A549 treated with ZK216348 at 1 μM for 4 hours (cell line): Measurements from ENCODE around the gene MCRS1. TPM values are rescaled to one million over a fixed set of nuclear protein-coding genes. Genes with fewer than 3 reads are reported as not detected.

Source experiments
- total RNA-seq: library from RNA; stranded (reverse); fragments of 200-300 nt; extraction: Qiagen RNA extraction; gene quantifications from 5 replicates; pipeline ENCODE4 v1.2.3, GENCODE V29; 2022; ENCODE audit warnings: low read depth

Gene MCRS1
- total RNA-seq: 48.6 to 69.1 TPM (median 67.9 TPM) in 5 replicates

GRCh38 chr12:49567611-49568441, at the start of gene MCRS1:
MCRS1 (minus strand) TSS chr12:49568142; CDS start chr12:49566731, 1,411 bp downstream.

GRCh38 chr12:49605539-49605938, 37.6 kb upstream of the MCRS1 start, which contains the start of gene FAM186B:
FAM186B (minus strand) TSS chr12:49605639; CDS start chr12:49605477, 162 bp downstream.

GRCh38 chr12:49538510-49539403, 29.2 kb downstream of the MCRS1 start, which contains the start of gene KCNH3:
KCNH3 (plus strand) TSS chr12:49539030; CDS start chr12:49539417, 387 bp downstream.

Other genes with a start within 250 kb of the MCRS1 start
- 75.1 to 98.9 TPM (median 85.1 TPM) in 5 replicates for gene TROAP, start 244.9 kb downstream of the MCRS1 start, total RNA-seq
- 3.8 to 7.6 TPM (median 6.4 TPM) in 5 replicates for gene C1QL4, start 231.0 kb downstream of the MCRS1 start, total RNA-seq
- 15.2 to 21.5 TPM (median 21.0 TPM) in 5 replicates for gene DNAJC22, start 221.3 kb downstream of the MCRS1 start, total RNA-seq
- gene SPATS2, start 200.7 kb downstream of the MCRS1 start, total RNA-seq: 25.2 to 32.9 TPM (median 30.7 TPM) in 5 replicates
- gene KCNH3, start 29.1 kb downstream of the MCRS1 start, total RNA-seq: 1.5 to 2.8 TPM (median 2.6 TPM) in 5 replicates
- 0.11 to 0.23 TPM (median 0.14 TPM) in 3 of 5 replicates, not detected in the others for gene FAM186B, start 37.5 kb upstream of the MCRS1 start, total RNA-seq
- 5.6 to 8.7 TPM (median 7.7 TPM) in 5 replicates for gene PRPF40B, start 55.4 kb upstream of the MCRS1 start, total RNA-seq
- 1.2 to 2.3 TPM (median 1.9 TPM) in 5 replicates for gene FMNL3, start 139.3 kb upstream of the MCRS1 start, total RNA-seq
- gene TMBIM6, start 173.4 kb upstream of the MCRS1 start, total RNA-seq: 393 to 517 TPM (median 478 TPM) in 5 replicates